Naive B cell (primary cell): Measurements from ENCODE around the gene EDEM3. TPM values are rescaled to one million over a fixed set of nuclear protein-coding genes. Genes with fewer than 3 reads are reported as not detected.

ENCODE experiments used
- ATAC-seq, 2 donors: fragments of 150-1000 bp; cut with Tn5 transposase; 2 replicates each; pipeline ENCODE4 v1.10.0; 2021; ENCODE audit warnings: low read depth in 2 of 2, mild to moderate bottlenecking in 2 of 2, moderate library complexity in 2 of 2
- DNase-seq: peaks from one replicate; pipeline ENCODE4 v3.0.0; 2022
- H3K27ac Mint-ChIP-seq, 6 donors: one replicate each; pipeline ENCODE4 v1.8.0; 2020 to 2022; ENCODE audit warnings: mild to moderate bottlenecking in 6 of 6, mixed read lengths in 6 of 6, moderate library complexity in 5 of 6, inconsistent platforms in 2 of 6
- H3K27me3 Mint-ChIP-seq, 3 donors: one replicate each; pipeline ENCODE4 v1.8.0; 2021 to 2022; ENCODE audit warnings: mixed read lengths in 3 of 3, mild to moderate bottlenecking in 1 of 3
- H3K36me3 Mint-ChIP-seq, 2 donors: one replicate each; pipeline ENCODE4 v1.8.0; 2020 to 2022; ENCODE audit warnings: mixed read lengths in 2 of 2, inconsistent platforms in 1 of 2, mild to moderate bottlenecking in 1 of 2
- H3K4me1 Mint-ChIP-seq, 3 donors: one replicate each; pipeline ENCODE4 v1.8.0; 2020 to 2022; ENCODE audit warnings: mixed read lengths in 3 of 3, inconsistent platforms in 1 of 3, mild to moderate bottlenecking in 1 of 3, moderate library complexity in 1 of 3
- H3K4me3 Mint-ChIP-seq, 8 donors: one replicate each; pipeline ENCODE4 v1.8.0; 2020 to 2022; ENCODE audit warnings: mild to moderate bottlenecking in 8 of 8, mixed read lengths in 8 of 8, moderate library complexity in 8 of 8, inconsistent platforms in 2 of 8
- H3K9me3 Mint-ChIP-seq, 7 donors: one replicate each; pipeline ENCODE4 v1.8.0; 2020 to 2022; ENCODE audit warnings: mixed read lengths in 7 of 7, mild to moderate bottlenecking in 5 of 7, inconsistent platforms in 2 of 7, moderate library complexity in 1 of 7
- polyA plus RNA-seq, 6 donors: library from polyadenylated mRNA; unstranded; fragments of 300-500 nt; fragmentation: Illumina TruSeq; gene quantifications; one replicate each; pipeline ENCODE4 v1.2.3, GENCODE V29; 2021; ENCODE audit warnings: low read depth in 6 of 6

Gene EDEM3
- polyA plus RNA-seq, 6 donors from 2014 or later: 5.6 to 13.3 (median 11.0) TPM

DNA sequence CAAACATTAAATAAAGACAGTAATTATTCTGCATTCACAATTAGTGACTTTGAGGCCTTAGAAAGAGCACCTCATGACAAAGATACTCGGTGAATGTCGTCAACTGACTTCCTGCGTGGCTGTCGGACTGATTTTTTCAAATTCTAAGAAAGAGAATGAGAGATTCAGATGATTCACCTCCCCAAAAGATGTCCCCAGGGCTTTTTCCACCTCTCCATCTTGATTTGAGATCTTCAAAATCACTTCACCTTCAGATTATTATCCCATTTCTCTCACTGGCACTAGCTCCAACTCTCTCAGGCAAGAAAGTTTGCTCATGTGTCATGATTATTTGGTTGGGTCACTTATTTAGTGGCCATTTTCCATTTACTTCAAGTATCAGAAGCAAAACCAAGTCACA lies 5.0 kb upstream of the EDEM3 start:
- DNase-seq (no peak), ATAC-seq (no peak)
- no peak overlapping the region for H3K4me3 Mint-ChIP-seq
- peaks cover 12 to 24% (median 22%) of the 10 kb centered on the region in 3 donors for H3K27me3 Mint-ChIP-seq
- H3K4me1 Mint-ChIP-seq: peaks cover 8 to 14% (median 12%) of the 10 kb centered on the region in 3 donors
- H3K9me3 Mint-ChIP-seq: peaks cover 0 to 2% (median 0%) of the 10 kb centered on the region in 7 donors
- H3K36me3 Mint-ChIP-seq: peaks cover 4 to 7% of the 10 kb centered on the region in 2 donors
- H3K27ac Mint-ChIP-seq: no peak overlapping the region

DNA sequence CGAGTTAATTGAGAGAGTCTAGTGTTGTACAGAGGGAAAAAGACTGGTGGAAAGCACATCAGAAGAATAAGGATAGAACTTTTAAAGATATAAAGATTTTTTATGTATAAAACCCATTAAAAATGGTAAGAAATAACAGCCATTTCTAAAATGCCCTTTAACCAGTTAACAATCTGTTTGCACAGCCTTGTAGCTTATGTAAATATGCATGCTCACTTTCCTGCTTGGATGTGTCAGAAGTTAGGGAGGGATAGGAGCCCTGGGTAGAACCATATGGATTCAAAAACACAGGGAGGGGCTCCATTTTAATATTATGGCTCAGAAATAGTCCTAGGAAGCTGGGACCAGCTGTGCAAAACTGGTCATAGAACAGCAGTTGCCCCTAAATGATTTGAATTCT lies 4.5 kb upstream of the EDEM3 start:
- H3K4me1 Mint-ChIP-seq: peaks cover 8 to 14% (median 13%) of the 10 kb centered on the region in 3 donors
- DNase-seq: no peak
- no peak for ATAC-seq
- H3K27me3 Mint-ChIP-seq: peaks cover 11 to 23% (median 22%) of the 10 kb centered on the region in 3 donors
- peaks cover 0 to 2% (median 0%) of the 10 kb centered on the region in 7 donors for H3K9me3 Mint-ChIP-seq
- H3K36me3 Mint-ChIP-seq: peaks cover 4 to 7% of the 10 kb centered on the region in 2 donors
- no peak overlapping the region for H3K27ac Mint-ChIP-seq
- no peak overlapping the region for H3K4me3 Mint-ChIP-seq

DNA sequence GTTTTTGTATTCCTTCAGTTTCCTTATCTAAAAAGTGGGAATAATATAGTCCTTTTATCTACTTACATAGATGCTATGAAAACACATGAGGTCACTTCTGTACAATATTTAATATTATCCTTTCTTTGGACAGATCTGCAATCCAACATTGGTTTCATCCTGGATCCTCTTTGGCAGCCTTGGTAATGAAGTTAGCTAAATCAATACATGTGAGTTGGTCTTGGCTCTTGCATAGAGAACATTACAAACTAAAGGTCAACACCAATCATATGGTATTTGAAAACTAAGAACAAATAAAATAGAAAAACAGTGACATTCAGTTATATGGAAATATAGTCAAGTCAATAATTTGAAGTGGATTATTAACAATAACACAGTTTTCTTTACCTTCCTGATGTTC lies 3.2 kb upstream of the EDEM3 start:
- H3K27me3 Mint-ChIP-seq: peaks cover 8 to 15% (median 12%) of the 10 kb centered on the region in 3 donors
- peak overlapping the region in 1 of 8 donors; percentile 34 for H3K4me3 Mint-ChIP-seq
- DNase-seq: no peak
- no peaks in the 10 kb centered on the region for H3K9me3 Mint-ChIP-seq
- peaks cover 0 to 4% of the 10 kb centered on the region in 2 donors for H3K36me3 Mint-ChIP-seq
- no peak overlapping the region for H3K27ac Mint-ChIP-seq
- ATAC-seq: no peak
- H3K4me1 Mint-ChIP-seq: peaks cover 20 to 25% (median 25%) of the 10 kb centered on the region in 3 donors

DNA sequence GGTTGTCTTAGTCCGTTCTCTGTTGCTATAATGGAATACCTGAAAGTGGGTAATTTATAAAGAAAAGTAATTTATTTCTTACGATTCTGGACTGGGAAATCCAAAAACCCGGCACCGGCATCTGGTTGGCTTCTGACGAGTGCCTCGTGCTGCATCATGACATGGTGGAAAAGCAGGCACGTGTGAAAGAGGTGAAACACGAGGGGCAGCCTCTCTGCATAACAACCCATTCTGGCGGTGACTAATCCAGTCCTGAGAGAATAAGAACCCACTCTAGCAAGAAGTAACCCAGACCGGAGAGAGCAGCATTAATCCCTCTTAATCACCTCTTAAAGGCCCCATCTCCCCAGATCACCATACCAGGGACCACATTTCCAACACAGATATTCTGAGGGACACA lies 2.7 kb upstream of the EDEM3 start:
- Mint-ChIP-seq H3K27ac (no peak overlapping the region), H3K4me1 (peaks cover 20 to 30% (median 25%) of the 10 kb centered on the region in 3 donors), H3K9me3 (no peaks in the 10 kb centered on the region), H3K27me3 (peaks cover 8 to 12% (median 11%) of the 10 kb centered on the region in 3 donors), H3K36me3 (peaks cover 0 to 4% of the 10 kb centered on the region in 2 donors), H3K4me3 (peak overlapping the region in 2 of 8 donors; percentile 0 to 94)
- ATAC-seq (no peak), DNase-seq (no peak)

DNA sequence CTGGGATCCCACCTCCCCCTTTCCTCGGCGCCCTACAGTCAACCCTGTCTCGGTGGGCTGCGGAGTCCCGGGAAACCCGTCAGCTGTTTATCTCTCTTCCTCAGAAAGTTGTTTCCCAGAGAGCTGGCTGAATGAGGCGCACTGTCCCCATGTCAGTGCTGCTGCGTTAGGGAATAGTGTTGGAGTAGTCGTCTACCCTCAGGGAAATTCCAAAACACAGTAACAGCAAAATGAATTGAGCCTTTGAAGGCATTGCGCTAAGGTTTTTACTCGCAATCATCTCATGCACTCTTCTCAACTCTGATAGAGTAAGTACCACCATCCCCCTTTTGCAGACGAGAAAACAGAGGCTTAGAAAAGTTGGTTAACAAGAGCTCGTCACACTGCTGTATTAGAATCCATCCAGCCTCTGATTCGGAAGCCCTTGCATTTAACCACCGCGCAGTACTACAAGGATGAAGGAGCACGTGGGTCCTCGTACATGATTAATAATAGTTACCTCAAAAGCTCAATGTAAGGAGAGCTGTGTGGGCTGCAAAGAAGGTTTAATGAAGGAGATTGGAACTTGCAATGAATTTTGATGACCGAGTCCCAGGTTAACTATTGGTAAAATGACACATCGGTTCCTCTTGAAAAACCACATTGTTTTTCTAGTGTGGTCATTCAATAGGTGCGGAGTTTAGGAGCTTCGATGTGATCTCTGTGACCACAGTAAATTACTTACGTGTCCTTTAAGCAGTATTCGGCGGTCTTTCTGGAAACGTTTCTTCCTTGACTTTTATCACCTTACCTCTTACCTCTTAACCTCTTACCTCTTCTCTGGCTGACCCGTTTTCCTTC lies 788 bp upstream of the EDEM3 start:
- peaks cover 20 to 37% (median 25%) of the 10 kb centered on the region in 3 donors for H3K4me1 Mint-ChIP-seq
- H3K9me3 Mint-ChIP-seq: no peaks in the 10 kb centered on the region
- H3K27me3 Mint-ChIP-seq: peaks cover 8 to 12% (median 11%) of the 10 kb centered on the region in 3 donors
- peaks cover 0 to 4% of the 10 kb centered on the region in 2 donors for H3K36me3 Mint-ChIP-seq
- peak overlapping the region; percentile 85 to 98 (median 94) for H3K4me3 Mint-ChIP-seq
- H3K27ac Mint-ChIP-seq: peak overlapping the region; percentile 14 to 97 (median 92)
- ATAC-seq (no peak), DNase-seq (no peak)

DNA sequence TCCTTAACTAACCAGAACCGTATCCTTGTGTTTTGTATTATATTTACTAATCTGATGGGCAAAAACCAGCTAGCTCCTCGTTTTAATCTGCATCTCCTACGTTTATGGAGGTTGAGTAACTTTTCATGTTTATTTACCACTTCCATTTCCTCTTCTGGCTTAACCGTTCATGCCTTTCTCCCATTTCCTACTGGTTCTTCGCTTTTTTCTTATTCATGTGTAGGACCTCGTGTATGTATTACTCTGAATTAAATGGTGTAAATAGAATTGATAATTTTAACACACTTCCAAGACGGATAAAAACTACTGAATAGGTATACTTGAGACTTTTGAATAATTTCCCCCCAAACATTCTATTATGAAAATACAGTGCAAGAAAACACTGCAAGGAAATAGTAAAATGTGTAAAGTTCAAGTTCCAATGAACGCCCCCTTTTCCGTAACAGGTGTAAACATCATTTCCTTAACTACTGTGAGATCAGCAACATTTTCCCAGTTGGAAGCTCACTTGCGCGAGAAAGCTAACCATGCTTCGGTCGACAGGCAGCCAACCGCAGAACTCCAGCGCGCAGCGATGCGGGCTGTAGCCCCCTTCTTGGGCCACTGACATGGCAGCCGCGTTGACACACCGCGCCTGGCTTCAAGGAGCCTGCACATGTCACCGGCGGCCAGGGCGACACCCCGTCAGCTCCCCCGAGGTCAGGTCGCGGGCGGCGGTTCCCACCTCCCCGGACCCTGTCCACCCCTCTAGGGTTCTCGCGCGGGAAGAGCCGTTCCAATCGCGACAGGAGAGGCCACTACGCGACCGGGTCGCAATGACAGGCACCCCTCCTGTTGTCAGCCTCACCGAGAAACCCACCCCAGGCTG lies 816 bp downstream of the EDEM3 start:
- peak overlapping the region; percentile 62 to 97 (median 94) for H3K27ac Mint-ChIP-seq
- peaks cover 0 to 12% (median 11%) of the 10 kb centered on the region in 3 donors for H3K27me3 Mint-ChIP-seq
- no peak for ATAC-seq
- no peaks in the 10 kb centered on the region for H3K9me3 Mint-ChIP-seq
- no peaks in the 10 kb centered on the region for H3K36me3 Mint-ChIP-seq
- H3K4me3 Mint-ChIP-seq: peak overlapping the region; percentile 85 to 98 (median 94)
- H3K4me1 Mint-ChIP-seq: peaks cover 20 to 37% (median 25%) of the 10 kb centered on the region in 3 donors
- peak; percentile 5 for DNase-seq

DNA sequence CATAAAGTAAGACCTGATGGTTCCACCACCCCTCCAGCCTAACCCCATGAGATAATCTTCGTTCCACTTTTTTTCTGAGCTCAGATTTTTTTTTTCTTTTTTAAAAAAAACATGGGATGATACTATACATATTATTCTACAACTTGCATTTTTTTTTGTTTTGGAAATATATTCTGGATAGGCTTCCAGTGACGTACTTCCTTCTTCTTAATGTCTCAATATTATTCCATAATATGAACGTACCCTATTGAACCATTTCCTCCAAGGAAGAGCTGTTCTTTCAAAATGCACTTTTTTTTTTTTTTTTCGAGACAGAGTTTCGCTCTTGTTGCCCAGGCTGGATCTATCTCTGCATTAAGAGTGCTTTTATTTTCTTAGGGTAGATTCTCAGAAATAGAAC lies 1.5 kb downstream of the EDEM3 start:
- H3K9me3 Mint-ChIP-seq: no peaks in the 10 kb centered on the region
- H3K4me1 Mint-ChIP-seq: peaks cover 20 to 37% (median 25%) of the 10 kb centered on the region in 3 donors
- peaks cover 0 to 12% (median 11%) of the 10 kb centered on the region in 3 donors for H3K27me3 Mint-ChIP-seq
- no peaks in the 10 kb centered on the region for H3K36me3 Mint-ChIP-seq
- DNase-seq (no peak), ATAC-seq (no peak)
- H3K27ac Mint-ChIP-seq: peak overlapping the region in 2 of 6 donors; percentile 49 to 90
- peak overlapping the region; percentile 85 to 98 (median 94) for H3K4me3 Mint-ChIP-seq

DNA sequence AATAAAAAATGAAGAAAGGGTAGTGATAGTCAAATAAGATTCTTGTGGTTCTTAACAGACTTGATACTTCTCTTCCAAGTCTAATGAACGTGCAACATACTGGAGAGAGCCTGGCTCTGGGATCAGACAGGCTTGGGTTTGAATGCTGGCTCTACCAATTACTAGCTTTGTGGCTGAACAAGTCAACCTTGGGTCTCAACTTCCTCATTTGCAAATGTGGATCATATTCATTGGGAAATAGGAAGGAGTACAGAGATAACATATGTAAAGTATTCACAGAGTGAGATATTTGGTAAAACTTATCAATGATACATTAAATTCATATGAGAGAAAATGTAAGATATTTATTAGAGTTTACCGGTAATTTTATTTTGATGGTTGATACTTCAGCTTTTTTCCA lies 2.0 kb downstream of the EDEM3 start:
- Mint-ChIP-seq H3K27me3 (peaks cover 0 to 11% (median 9%) of the 10 kb centered on the region in 3 donors), H3K36me3 (no peaks in the 10 kb centered on the region), H3K4me1 (peaks cover 20 to 37% (median 25%) of the 10 kb centered on the region in 3 donors), H3K27ac (no peak overlapping the region), H3K9me3 (no peaks in the 10 kb centered on the region), H3K4me3 (peak overlapping the region in 7 of 8 donors; percentile 22 to 95 (median 92))
- DNase-seq (no peak), ATAC-seq (no peak)

DNA sequence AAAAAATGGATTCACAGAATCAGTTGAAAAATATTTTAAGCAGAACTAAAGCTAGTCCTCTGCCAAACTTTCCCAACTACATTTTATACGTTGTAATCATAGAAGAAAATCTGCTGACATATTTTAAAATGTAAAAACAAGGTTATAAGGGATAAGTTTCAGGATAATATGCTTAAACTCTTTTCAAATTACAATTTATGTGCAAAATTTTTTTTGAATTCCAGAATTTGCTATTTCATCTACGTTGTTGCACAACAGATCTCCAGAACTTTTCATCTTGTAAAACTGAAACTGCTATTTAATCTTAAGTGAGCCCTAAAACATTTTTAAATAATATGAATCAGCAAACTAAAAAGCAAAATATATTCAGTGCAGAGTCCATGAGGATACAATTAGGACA lies 5.9 kb downstream of the EDEM3 start:
- ATAC-seq (no peak), DNase-seq (no peak)
- Mint-ChIP-seq H3K4me1 (peaks cover 16 to 37% (median 19%) of the 10 kb centered on the region in 3 donors), H3K27me3 (no peaks in the 10 kb centered on the region), H3K9me3 (no peaks in the 10 kb centered on the region), H3K4me3 (no peak overlapping the region), H3K36me3 (no peaks in the 10 kb centered on the region), H3K27ac (no peak overlapping the region)

- Mint-ChIP-seq H3K27ac (peak overlapping the region in 3 of 6 donors; percentile 14 to 47 (median 24)), H3K4me1 (peaks cover 7 to 23% (median 15%) of the 10 kb centered on the region in 3 donors), H3K36me3 (no peaks in the 10 kb centered on the region), H3K9me3 (no peaks in the 10 kb centered on the region), H3K4me3 (no peak overlapping the region), H3K27me3 (no peaks in the 10 kb centered on the region)
- ATAC-seq (peak; percentile 89 to 96), DNase-seq (peak; percentile 12)
Measured at GRCh38 chr1:184747089-184747955, 7.3 kb downstream of the EDEM3 start.

GRCh38 chr1:184745929-184746638 lies 8.6 kb downstream of the EDEM3 start:
- ATAC-seq (no peak), DNase-seq (no peak)
- Mint-ChIP-seq H3K27ac (peak overlapping the region in 2 of 6 donors; percentile 35 to 67), H3K4me3 (no peak overlapping the region), H3K4me1 (peaks cover 7 to 17% (median 15%) of the 10 kb centered on the region in 3 donors), H3K9me3 (no peaks in the 10 kb centered on the region), H3K36me3 (no peaks in the 10 kb centered on the region), H3K27me3 (no peaks in the 10 kb centered on the region)

- DNase-seq: no peak
- H3K4me1 Mint-ChIP-seq: peaks cover 7 to 17% (median 15%) of the 10 kb centered on the region in 3 donors
- peak overlapping the region in 1 of 6 donors; percentile 53 for H3K27ac Mint-ChIP-seq
- H3K27me3 Mint-ChIP-seq: no peaks in the 10 kb centered on the region
- no peak for ATAC-seq
- peaks cover 0 to 4% of the 10 kb centered on the region in 2 donors for H3K36me3 Mint-ChIP-seq
- H3K4me3 Mint-ChIP-seq: no peak overlapping the region
- H3K9me3 Mint-ChIP-seq: no peaks in the 10 kb centered on the region
Measured at GRCh38 chr1:184745110-184745509, 9.5 kb downstream of the EDEM3 start.
